Astrocyte of the spinal cord (primary cell): Measurements from ENCODE around the gene CHD9NB.
A peak's percentile ranks its signal among the peaks of the same experiment; 100 is the strongest.

ENCODE experiments used
- DNase-seq: peaks from one replicate; pipeline ENCODE4 v3.0.0; 2011; ENCODE audit warnings: low read depth, low spot score
- H3K4me3 ChIP-seq: 2 replicates; pipeline ENCODE4 v1.5.1; 2011; ENCODE audit warnings: low read depth, mild to moderate bottlenecking, low read length, moderate library complexity
- in situ Hi-C: cut with HindIII; loops from 2 replicates; pipeline ENCODE4 v1.10.0; 2017; ENCODE audit warnings: low sequenced_read_pairs
- TF ChIP-seq, protein P1 (sequence below): IDR thresholded peaks from 2 replicates; pipeline ENCODE4 v1.5.1; 2012; ENCODE audit warnings: low read depth, mild to moderate bottlenecking, low read length, inconsistent platforms

The CHD9NB gene

GRCh38 chr16:53097190-53097589, 44.5 kb upstream of the CHD9NB start:
- in situ Hi-C loops, result no loop called here
- H3K4me3 ChIP-seq, result no peak overlapping the region
- no peak for DNase-seq
- TF ChIP-seq, protein P1, sequence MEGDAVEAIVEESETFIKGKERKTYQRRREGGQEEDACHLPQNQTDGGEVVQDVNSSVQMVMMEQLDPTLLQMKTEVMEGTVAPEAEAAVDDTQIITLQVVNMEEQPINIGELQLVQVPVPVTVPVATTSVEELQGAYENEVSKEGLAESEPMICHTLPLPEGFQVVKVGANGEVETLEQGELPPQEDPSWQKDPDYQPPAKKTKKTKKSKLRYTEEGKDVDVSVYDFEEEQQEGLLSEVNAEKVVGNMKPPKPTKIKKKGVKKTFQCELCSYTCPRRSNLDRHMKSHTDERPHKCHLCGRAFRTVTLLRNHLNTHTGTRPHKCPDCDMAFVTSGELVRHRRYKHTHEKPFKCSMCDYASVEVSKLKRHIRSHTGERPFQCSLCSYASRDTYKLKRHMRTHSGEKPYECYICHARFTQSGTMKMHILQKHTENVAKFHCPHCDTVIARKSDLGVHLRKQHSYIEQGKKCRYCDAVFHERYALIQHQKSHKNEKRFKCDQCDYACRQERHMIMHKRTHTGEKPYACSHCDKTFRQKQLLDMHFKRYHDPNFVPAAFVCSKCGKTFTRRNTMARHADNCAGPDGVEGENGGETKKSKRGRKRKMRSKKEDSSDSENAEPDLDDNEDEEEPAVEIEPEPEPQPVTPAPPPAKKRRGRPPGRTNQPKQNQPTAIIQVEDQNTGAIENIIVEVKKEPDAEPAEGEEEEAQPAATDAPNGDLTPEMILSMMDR, result no peak

DNA sequence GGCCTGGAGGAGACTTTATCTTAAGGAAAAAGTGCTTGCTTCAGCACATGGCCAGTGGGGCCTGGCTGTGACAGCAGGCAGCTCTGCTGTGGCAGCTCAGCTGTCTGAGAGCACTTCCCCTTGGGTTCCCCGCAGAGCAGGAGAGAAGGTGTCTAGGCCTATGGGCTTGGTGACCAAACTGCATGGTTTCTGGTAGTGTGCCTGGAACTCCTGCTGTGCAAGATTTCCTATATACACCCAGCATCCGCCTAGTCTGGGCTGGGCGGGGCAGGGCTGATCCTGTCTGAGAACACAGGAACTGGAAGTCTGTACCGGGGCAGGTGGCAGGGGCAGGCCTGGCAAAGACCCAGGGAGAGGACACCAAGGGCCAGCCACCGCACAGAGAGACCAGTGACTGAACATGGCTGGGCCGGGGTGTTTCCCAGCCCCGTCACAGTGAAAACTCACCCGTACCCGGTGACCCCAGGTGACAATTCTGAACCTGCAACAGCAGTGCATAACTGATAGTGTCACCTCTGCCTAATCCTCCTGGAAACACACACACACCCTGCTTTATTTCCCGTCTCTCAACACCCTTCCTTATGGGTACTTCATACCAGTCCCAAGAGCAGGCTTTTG, 41.4 kb upstream of the CHD9NB start:
- H3K4me3 ChIP-seq, result no peak overlapping the region
- in situ Hi-C loops, result no loop called here
- DNase-seq, result peak; percentile 56
- TF ChIP-seq, protein P1, result no peak

DNA sequence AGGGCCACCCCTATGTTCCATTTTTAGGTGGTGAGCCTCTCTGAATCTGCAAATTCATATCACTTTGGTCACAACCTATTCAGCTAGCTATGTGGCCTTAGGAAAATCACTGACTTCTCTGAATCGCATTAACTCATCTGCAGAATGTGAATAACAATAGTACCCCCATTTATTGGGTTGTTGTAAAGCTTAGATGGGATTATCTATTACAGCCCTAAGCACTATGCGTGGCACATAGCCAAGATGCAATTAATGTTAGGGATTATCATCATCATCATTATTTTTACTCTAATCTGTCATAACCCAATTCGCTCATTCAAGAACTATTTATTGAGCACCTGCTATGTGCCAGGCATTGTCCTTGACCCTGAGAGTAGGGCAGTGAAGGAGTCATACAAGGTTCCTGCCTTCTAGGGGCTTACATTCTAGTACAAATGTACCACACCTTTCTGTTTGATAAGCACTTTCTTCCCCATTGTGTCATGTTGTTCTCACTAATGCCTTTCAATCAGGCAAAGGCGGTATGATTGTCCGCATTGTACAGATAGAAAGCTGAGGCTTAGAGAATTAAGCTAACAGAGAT, 40.6 kb upstream of the CHD9NB start:
- in situ Hi-C loops, result no loop called here
- TF ChIP-seq, protein P1, result no peak
- no peak for DNase-seq
- H3K4me3 ChIP-seq, result no peak overlapping the region

- DNase-seq, result no peak
- H3K4me3 ChIP-seq, result no peak overlapping the region
- TF ChIP-seq, protein P1, result no peak
- in situ Hi-C loops, result no loop called here
Measured at GRCh38 chr16:53092284-53092683, 39.6 kb upstream of the CHD9NB start.

- H3K4me3 ChIP-seq, result no peak overlapping the region
- in situ Hi-C loops, result no loop called here
- TF ChIP-seq, protein P1, result no peak
- peak; percentile 94 for DNase-seq
Measured at GRCh38 chr16:53091466-53092211, 38.9 kb upstream of the CHD9NB start.

- TF ChIP-seq, protein P1, result no peak
- peak; percentile 99 for DNase-seq
- in situ Hi-C loops, result no loop called here
- no peak overlapping the region for H3K4me3 ChIP-seq
Measured at GRCh38 chr16:53090591-53091411, 38.1 kb upstream of the CHD9NB start.
